Measurements from ENCODE around the gene MSI2. TPM values are rescaled to one million over a fixed set of nuclear protein-coding genes. Genes with fewer than 3 reads are reported as not detected.

The MSI2 gene
- total RNA-seq, 1 donor from 2014 or later = 75.5 TPM

DNA sequence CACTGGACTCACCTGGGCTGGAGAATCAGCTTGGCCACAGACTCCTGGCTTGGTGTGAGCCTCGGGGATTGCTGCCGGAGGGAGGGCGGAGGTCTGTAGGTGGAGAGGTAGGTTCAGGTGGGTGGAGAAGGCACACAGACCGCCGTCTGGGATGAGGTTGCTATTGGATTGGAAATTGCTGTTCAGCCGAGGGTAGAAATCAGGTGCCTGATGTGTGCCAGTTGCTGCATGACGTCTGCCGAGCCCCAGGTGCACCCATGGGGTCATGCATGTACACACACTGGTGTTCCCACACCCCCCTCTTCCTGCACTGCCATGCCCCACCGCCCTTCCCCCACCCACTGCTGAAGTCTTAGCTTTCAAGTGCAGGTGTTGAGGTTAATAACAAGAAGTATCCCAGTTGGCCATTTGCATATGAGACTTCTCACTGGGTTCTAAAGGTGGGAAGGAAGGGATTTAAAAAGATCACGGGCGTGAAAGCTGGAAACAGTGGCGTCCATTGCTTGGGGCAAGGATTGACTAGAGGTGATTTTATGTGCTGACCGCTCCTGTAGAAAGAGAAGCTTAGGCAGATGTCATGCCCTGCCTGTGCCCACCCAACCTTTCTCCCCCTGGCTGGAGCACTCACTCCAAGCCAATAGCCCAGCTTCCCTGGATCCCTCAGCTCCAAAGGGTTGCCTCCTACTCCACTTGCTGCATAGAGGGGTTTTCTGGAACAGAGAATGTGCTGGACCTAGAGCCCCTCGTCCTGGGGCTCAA, 295.2 kb downstream of the MSI2 start:
- TF ChIP-seq, protein P1, sequence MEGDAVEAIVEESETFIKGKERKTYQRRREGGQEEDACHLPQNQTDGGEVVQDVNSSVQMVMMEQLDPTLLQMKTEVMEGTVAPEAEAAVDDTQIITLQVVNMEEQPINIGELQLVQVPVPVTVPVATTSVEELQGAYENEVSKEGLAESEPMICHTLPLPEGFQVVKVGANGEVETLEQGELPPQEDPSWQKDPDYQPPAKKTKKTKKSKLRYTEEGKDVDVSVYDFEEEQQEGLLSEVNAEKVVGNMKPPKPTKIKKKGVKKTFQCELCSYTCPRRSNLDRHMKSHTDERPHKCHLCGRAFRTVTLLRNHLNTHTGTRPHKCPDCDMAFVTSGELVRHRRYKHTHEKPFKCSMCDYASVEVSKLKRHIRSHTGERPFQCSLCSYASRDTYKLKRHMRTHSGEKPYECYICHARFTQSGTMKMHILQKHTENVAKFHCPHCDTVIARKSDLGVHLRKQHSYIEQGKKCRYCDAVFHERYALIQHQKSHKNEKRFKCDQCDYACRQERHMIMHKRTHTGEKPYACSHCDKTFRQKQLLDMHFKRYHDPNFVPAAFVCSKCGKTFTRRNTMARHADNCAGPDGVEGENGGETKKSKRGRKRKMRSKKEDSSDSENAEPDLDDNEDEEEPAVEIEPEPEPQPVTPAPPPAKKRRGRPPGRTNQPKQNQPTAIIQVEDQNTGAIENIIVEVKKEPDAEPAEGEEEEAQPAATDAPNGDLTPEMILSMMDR (IDR thresholded peaks at IDR 0.05) = no peak
- Mint-ChIP-seq H3K9me3 (ENCODE audit: unreplicated experiment) (no peaks in the 10 kb centered on the region), H3K27ac (ENCODE audit: unreplicated experiment) (no peak overlapping the region), H3K4me1 (ENCODE audit: unreplicated experiment) (peaks cover 46% of the 10 kb centered on the region), H3K27me3 (ENCODE audit: unreplicated experiment) (no peaks in the 10 kb centered on the region), H3K36me3 (ENCODE audit: unreplicated experiment) (no peaks in the 10 kb centered on the region), H3K4me3 (ENCODE audit: unreplicated experiment) (no peak overlapping the region)
- no peak for DNase-seq (ENCODE audit: extremely low spot score, unreplicated experiment)

- DNase-seq (ENCODE audit: extremely low spot score, unreplicated experiment) = no peak
- H3K4me3 Mint-ChIP-seq (ENCODE audit: unreplicated experiment) = no peak overlapping the region
- H3K27me3 Mint-ChIP-seq (ENCODE audit: unreplicated experiment) = no peaks in the 10 kb centered on the region
- TF ChIP-seq, protein P1 (IDR thresholded peaks at IDR 0.05) = peak; percentile 25
- no peak overlapping the region for H3K27ac Mint-ChIP-seq (ENCODE audit: unreplicated experiment)
- H3K9me3 Mint-ChIP-seq (ENCODE audit: unreplicated experiment) = no peaks in the 10 kb centered on the region
- H3K36me3 Mint-ChIP-seq (ENCODE audit: unreplicated experiment) = no peaks in the 10 kb centered on the region
- H3K4me1 Mint-ChIP-seq (ENCODE audit: unreplicated experiment) = peaks cover 53% of the 10 kb centered on the region
Observed at GRCh38 chr17:57552114-57552624, 295.8 kb downstream of the MSI2 start.

- DNase-seq (ENCODE audit: extremely low spot score, unreplicated experiment) = no peak
- Mint-ChIP-seq H3K36me3 (ENCODE audit: unreplicated experiment) (no peaks in the 10 kb centered on the region), H3K9me3 (ENCODE audit: unreplicated experiment) (no peaks in the 10 kb centered on the region), H3K27ac (ENCODE audit: unreplicated experiment) (peak overlapping the region; percentile 43), H3K27me3 (ENCODE audit: unreplicated experiment) (no peaks in the 10 kb centered on the region), H3K4me3 (ENCODE audit: unreplicated experiment) (no peak overlapping the region), H3K4me1 (ENCODE audit: unreplicated experiment) (peaks cover 61% of the 10 kb centered on the region)
- TF ChIP-seq, protein P1 (IDR thresholded peaks at IDR 0.05) = no peak
Observed at GRCh38 chr17:57553526-57553925, 297.2 kb downstream of the MSI2 start.

DNA sequence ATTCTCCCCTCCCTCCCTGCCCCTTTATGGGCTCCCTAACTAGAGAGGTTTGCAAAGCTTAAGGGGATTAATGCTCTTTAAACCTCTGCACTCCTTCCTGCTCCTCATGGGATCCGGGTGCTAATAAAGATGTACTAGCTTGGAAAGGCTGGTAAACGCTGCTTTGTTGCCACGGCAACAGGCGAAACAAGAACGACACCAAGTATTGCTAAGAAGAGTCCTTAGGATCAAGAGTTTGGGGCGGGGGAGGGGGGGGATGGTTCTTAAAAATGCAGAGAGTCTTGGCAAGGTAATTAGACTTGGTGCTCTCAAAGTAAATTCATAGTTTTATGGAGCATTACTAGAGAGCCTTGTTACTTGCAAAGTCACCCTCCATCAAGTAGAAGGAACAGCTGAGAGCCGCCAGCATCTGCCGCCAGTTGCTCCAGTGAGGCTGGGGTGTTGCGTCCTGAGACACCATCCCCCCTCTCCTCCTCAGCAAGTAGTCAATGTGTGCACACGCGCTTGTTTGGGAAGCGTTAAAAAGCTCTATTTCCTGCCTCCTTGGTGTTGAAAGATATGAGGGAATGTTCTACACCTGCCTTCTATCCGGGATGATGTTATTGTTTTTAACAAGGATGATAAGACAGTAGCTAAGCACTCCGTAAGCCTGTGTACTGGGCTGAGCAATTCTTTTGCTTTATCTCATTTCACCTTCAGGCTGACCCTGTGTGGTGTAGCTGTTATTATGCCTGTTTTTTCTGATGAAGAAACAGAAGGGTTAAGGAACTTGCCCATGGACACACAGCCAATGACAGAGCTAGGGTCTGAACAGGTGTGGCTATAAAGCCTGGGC, 297.9 kb downstream of the MSI2 start:
- Mint-ChIP-seq H3K4me1 (ENCODE audit: unreplicated experiment) (peaks cover 57% of the 10 kb centered on the region), H3K27me3 (ENCODE audit: unreplicated experiment) (no peaks in the 10 kb centered on the region), H3K36me3 (ENCODE audit: unreplicated experiment) (no peaks in the 10 kb centered on the region), H3K9me3 (ENCODE audit: unreplicated experiment) (no peaks in the 10 kb centered on the region), H3K27ac (ENCODE audit: unreplicated experiment) (no peak overlapping the region), H3K4me3 (ENCODE audit: unreplicated experiment) (no peak overlapping the region)
- no peak for DNase-seq (ENCODE audit: extremely low spot score, unreplicated experiment)
- TF ChIP-seq, protein P1 (IDR thresholded peaks at IDR 0.05) = no peak

Data from osteocyte (in vitro differentiated cells).